Colonic mucosa (tissue), 4 donors: ENCODE results near the gene B9D2. TPM values are rescaled to one million over a fixed set of nuclear protein-coding genes. Genes with fewer than 3 reads are reported as not detected.
A peak's percentile ranks its signal among the peaks of the same experiment; 100 is the strongest.

Experiments
- DNase-seq: peaks from one replicate; pipeline ENCODE4 v3.0.0-alpha.2; 2020
- H3K27ac ChIP-seq: fragments of 200-600 bp; one replicate; pipeline ENCODE4 v1.8.0; 2021
- H3K27me3 ChIP-seq: fragments of 200-600 bp; one replicate; pipeline ENCODE4 v1.8.0; 2021
- H3K36me3 ChIP-seq: fragments of 200-600 bp; one replicate; pipeline ENCODE4 v1.8.0; 2021
- H3K4me1 ChIP-seq: fragments of 200-600 bp; one replicate; pipeline ENCODE4 v1.8.0; 2021; ENCODE audit warnings: mild to moderate bottlenecking
- H3K4me3 ChIP-seq: fragments of 200-600 bp; one replicate; pipeline ENCODE4 v1.8.0; 2021
- H3K9ac ChIP-seq, 2 donors: one replicate each; pipeline ENCODE4 v1.7.0; 2013; ENCODE audit warnings: control low read depth in 2 of 2, low read depth in 2 of 2, low read length in 2 of 2
- H3K9me3 ChIP-seq: fragments of 200-600 bp; one replicate; pipeline ENCODE4 v1.8.0; 2021
- intact Hi-C: fragments of 100-400 bp; cut with DNase I; formaldehyde crosslinking; loops from one replicate; pipeline ENCODE4 v1.14.1; 2022
- total RNA-seq, 2 donors: library from RNA; stranded (reverse); fragmentation: NEBNext Ultra II Directional in 1 of 2; extraction: Animal tissue kit (Norgen Biotek cat#: 25700) in 1 of 2; gene quantifications; one replicate each; pipeline ENCODE4 v1.2.1, GENCODE V29; 2021
- TF ChIP-seq, protein P1 (sequence below): fragments of 200-600 bp; IDR thresholded peaks from one replicate; pipeline ENCODE4 v1.8.0; 2022; ENCODE audit warnings: antibody characterized with exemption, mild to moderate bottlenecking
- donor health status: healthy.
- donor health status: DM: no; HTN: no; CAD: no.
- donor health status: DM: no; HTN: no; CAD: no.

The B9D2 gene
- total RNA-seq, 2 donors from 2014 or later: 8.4 to 10.4 TPM

DNA sequence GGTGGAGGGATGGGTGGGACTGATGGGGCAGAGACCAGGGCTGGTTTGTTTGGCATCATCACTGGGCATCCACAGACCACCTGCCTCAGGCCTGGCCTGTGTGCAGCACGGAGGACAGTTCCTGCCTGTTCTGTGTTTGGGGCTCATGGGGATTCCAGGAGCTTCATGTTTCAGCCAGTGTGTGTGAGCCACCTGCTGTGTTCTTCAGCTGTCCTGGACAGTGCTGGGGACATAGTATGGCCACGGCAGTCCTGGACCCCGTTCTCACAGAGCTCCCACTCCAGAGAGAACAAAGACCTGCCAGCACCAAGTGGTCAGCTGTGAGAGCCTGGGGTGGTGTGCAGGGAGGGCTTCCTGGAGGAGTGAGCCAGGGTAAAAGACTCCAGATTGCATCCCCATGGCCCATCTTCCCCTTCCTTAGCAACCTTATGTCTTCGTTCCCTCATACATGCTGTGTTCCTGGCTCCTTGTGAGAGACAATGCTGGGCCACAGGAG lies 55.9 kb downstream of the B9D2 start:
- Histone ChIP-seq H3K36me3 (peaks cover 10% of the 10 kb centered on the region), H3K4me1 (peaks cover 17% of the 10 kb centered on the region), H3K9ac (peak overlapping the region; percentile 64 to 98), H3K9me3 (no peaks in the 10 kb centered on the region), H3K27me3 (no peaks in the 10 kb centered on the region), H3K4me3 (no peak overlapping the region), H3K27ac (peak overlapping the region; percentile 87)
- DNase-seq: no peak
- TF ChIP-seq, protein P1, sequence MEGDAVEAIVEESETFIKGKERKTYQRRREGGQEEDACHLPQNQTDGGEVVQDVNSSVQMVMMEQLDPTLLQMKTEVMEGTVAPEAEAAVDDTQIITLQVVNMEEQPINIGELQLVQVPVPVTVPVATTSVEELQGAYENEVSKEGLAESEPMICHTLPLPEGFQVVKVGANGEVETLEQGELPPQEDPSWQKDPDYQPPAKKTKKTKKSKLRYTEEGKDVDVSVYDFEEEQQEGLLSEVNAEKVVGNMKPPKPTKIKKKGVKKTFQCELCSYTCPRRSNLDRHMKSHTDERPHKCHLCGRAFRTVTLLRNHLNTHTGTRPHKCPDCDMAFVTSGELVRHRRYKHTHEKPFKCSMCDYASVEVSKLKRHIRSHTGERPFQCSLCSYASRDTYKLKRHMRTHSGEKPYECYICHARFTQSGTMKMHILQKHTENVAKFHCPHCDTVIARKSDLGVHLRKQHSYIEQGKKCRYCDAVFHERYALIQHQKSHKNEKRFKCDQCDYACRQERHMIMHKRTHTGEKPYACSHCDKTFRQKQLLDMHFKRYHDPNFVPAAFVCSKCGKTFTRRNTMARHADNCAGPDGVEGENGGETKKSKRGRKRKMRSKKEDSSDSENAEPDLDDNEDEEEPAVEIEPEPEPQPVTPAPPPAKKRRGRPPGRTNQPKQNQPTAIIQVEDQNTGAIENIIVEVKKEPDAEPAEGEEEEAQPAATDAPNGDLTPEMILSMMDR: no peak
- intact Hi-C loops: loop anchor here (5.0 kb wide), 2 partner anchors 41 to 101 kb away; no protein-coding TSS in a partner anchor

DNA sequence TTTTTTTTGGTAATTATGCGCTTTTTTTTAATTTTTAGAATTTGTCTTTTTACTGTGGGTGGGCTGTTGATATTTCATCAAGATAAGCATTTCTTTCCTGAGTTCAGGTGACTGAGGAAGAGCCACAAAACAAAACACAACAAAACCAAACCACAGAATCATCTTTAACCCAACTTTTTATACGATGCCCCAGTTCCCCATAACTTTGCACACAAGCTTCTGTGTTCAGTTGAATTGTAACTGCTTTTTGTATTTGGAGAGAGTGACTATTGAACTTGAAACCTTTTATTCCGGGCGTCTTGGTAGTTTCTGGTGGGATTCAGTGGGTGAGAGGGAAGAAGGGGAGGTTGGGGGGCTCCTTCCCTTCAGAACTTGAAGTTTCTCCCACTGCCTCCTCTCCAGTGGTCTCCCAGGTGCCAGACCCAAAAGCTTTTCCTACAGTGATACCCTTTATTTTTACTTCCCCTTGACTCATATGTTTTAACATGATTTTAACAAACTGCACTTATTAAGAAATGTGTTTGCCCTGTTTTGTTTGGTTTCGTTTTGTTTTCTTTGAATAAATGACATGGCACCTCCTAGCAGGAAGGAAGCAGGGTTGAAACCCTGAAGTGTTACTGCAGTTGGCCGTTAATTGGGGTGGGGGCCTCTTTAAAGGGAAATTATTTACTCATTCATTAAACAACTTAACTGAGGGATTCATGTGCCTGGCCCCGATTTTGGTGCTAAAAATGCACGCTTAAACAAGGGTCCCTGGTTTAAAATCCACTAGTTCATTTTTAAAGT lies 56.7 kb downstream of the B9D2 start:
- TF ChIP-seq, protein P1: no peak
- no peaks in the 10 kb centered on the region for H3K9me3 ChIP-seq
- no peaks in the 10 kb centered on the region for H3K27me3 ChIP-seq
- no peak overlapping the region for H3K4me3 ChIP-seq
- DNase-seq: no peak
- peaks cover 17% of the 10 kb centered on the region for H3K4me1 ChIP-seq
- intact Hi-C loops: loop anchor here (5.0 kb wide), 2 partner anchors 40 to 100 kb away; no protein-coding TSS in a partner anchor
- peak overlapping the region in 1 of 2 donors; percentile 98 for H3K9ac ChIP-seq
- H3K36me3 ChIP-seq: peaks cover 10% of the 10 kb centered on the region
- peak overlapping the region; percentile 87 for H3K27ac ChIP-seq

DNA sequence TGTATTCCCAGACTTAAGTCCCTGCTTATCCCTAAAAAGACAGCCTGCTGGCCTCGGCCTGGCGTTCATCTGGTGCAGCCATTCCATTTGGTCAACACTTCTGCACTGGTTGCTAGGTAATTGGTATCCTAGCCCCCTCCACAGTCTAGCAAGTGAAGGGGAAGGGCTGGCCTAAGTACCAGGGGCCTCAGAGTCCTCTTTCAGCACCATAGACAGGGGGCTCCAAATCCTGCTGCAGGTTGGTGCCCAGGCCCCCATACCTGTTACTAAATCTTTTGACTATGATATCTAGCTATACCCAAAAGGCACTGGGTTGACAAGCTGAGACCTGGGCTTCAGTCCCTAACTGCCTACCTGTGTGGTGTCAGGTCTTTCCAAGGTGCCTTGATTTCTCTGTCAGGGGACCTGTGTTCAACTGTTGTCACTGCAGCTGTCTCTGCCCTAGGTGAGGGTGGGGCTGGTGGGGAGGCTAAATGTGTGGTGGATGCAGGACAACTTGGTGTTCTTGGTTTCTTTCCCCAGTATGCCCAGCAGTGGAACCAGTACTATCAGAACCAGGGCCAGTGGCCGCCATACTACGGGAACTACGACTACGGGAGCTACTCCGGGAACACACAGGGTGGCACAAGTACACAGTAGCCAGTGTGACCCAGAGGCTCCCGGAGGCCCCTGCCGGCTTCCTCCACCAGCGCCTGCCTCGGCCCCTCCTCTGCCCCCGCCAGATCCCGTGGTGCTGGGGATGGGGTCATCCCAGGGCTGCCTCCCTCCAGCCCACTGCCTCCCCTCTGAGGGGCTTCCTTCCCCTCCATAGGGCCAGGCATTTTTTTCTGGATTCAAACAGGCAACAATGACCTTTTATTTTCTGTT lies 57.8 kb downstream of the B9D2 start:
- peaks cover 10% of the 10 kb centered on the region for H3K36me3 ChIP-seq
- no peaks in the 10 kb centered on the region for H3K9me3 ChIP-seq
- H3K27me3 ChIP-seq: no peaks in the 10 kb centered on the region
- TF ChIP-seq, protein P1: no peak
- H3K4me1 ChIP-seq: peaks cover 12% of the 10 kb centered on the region
- no peak for DNase-seq
- H3K4me3 ChIP-seq: no peak overlapping the region
- H3K9ac ChIP-seq: peak overlapping the region in 1 of 2 donors; percentile 28
- intact Hi-C loops: loop anchor here (5.0 kb wide), 2 partner anchors 39 to 99 kb away; no protein-coding TSS in a partner anchor
- peak overlapping the region; percentile 17 for H3K27ac ChIP-seq

DNA sequence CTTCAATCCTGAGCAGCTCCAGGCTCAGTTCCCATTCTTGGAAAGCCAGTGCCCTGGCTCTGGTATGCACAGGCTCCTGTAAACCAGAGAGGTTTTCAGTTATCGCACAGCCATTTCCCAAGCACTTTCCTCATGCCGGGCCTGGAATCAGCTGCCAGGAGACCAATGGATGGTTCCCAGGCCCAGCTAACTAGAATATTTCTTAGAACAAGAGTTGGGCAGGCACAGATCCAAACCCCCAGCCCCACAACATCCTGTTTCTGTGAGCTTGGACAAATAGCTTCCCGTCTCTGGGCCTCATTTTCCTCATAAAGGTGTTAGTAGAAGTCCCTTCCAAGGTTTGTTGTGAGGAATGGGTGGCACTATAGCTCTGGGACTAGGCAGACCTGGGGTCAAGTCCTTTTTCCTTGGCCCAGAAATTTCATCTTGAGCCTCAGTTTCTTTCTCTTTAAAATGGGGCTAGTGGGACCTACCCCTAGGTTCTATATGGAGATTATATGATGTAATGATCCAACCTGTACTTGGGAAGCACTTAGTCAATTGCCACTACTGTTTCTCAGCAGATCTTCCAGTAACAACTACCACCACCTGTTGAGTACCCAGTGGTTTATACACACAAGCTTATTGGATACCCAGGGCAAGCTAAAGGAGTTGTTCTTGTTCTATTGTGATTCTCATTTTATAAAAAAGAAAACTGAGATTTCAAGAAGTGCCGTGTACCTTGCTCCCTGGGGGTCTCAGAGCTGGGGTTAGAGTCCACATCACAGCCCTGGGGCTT lies 59.1 kb downstream of the B9D2 start:
- DNase-seq: no peak
- Histone ChIP-seq H3K27me3 (no peaks in the 10 kb centered on the region), H3K27ac (no peak overlapping the region), H3K36me3 (peaks cover 10% of the 10 kb centered on the region), H3K4me1 (peaks cover 9% of the 10 kb centered on the region), H3K9ac (no peak overlapping the region), H3K4me3 (no peak overlapping the region), H3K9me3 (no peaks in the 10 kb centered on the region)
- TF ChIP-seq, protein P1: no peak
- intact Hi-C loops: loop anchor here (5.0 kb wide), 2 partner anchors 38 to 98 kb away; no protein-coding TSS in a partner anchor

Other genes starting within 250 kb of the B9D2 start
- gene CYP2F1, start 249.7 kb downstream of the B9D2 start, total RNA-seq: not detected
- 100 to 1,000 TPM; 114 to 152 TPM for gene CYP2S1, start 170.9 kb downstream of the B9D2 start, total RNA-seq
- gene AXL, start 144.9 kb downstream of the B9D2 start, total RNA-seq: 10 to 100 TPM in 1 of 2 donors, 1 to 10 TPM in 1; 6.2 to 21.4 TPM
- gene HNRNPUL1, start 99.8 kb downstream of the B9D2 start, total RNA-seq: 100 to 1,000 TPM; 179 to 233 TPM
- 10 to 100 TPM; 20.6 to 30.5 TPM for gene CCDC97, start 54.0 kb downstream of the B9D2 start, total RNA-seq
- 10 to 100 TPM in 1 of 2 donors, 1 to 10 TPM in 1; 7.7 to 14.6 TPM for gene TGFB1, start 10.2 kb downstream of the B9D2 start, total RNA-seq
- 1 to 10 TPM; 2.0 to 3.6 TPM for gene TMEM91, start 12.4 kb upstream of the B9D2 start, total RNA-seq
- gene EXOSC5, start 33.2 kb upstream of the B9D2 start, total RNA-seq: 10 to 100 TPM; 11.5 to 33.5 TPM
- 10 to 100 TPM; 18.8 to 31.7 TPM for gene BCKDHA, start 33.7 kb upstream of the B9D2 start, total RNA-seq
- 10 to 100 TPM; 26.5 to 34.1 TPM for gene B3GNT8, start 63.2 kb upstream of the B9D2 start, total RNA-seq
- 10 to 100 TPM; 48.0 to 61.8 TPM for gene DMAC2, start 75.8 kb upstream of the B9D2 start, total RNA-seq
- not detected for gene ERICH4, start 79.0 kb upstream of the B9D2 start, total RNA-seq
- under 1 TPM; 0.25 to 0.45 TPM for gene CEACAM21, start 212.0 kb upstream of the B9D2 start, total RNA-seq